ENCODE results near the gene SNRNP48. TPM values are rescaled to one million over a fixed set of nuclear protein-coding genes. Genes with fewer than 3 reads are reported as not detected.

Gene SNRNP48
- total and polyA plus RNA-seq, 2 of the 4 experiments (the other 2 are of a cell fraction): 5.2 to 6.2 TPM

- CTCF ChIA-PET: no interaction called here
- H2AFZ ChIP-seq (replicated peaks; ENCODE audit: low read length, poor library complexity): no peak overlapping the region
- DNase-seq (peak; percentile 27), ATAC-seq (ENCODE audit: low read depth) (no peak)
- H4K8ac ChIP-seq (ENCODE audit: low read depth in 2 of 2, low read length in 2 of 2): no peak overlapping the region
- no peak overlapping the region for H2BK5ac ChIP-seq (ENCODE audit: low read depth, low read length, poor library complexity, severe bottlenecking)
- no peak overlapping the region for H3K4me3 ChIP-seq (ENCODE audit: insufficient read depth, low read depth, low read length)
- no peaks in the 10 kb centered on the region for H3K9me3 ChIP-seq (ENCODE audit: control insufficient read depth, insufficient read depth, low read length)
- no peak overlapping the region for H3K9ac ChIP-seq (ENCODE audit: low read depth, low read length)
- no peak overlapping the region for H2AK9ac ChIP-seq (replicated peaks; ENCODE audit: low read depth, low read length, poor library complexity)
- H2BK20ac ChIP-seq (ENCODE audit: low read depth, low read length): no peak overlapping the region
- dilution Hi-C loops (cut with HindIII; ENCODE audit: low sequenced_read_pairs, unreplicated experiment): no loop called here
- no peaks in the 10 kb centered on the region for H3K4me1 ChIP-seq (ENCODE audit: control insufficient read depth, insufficient read depth, low read length)
- no peaks in the 10 kb centered on the region for H3K79me1 ChIP-seq (ENCODE audit: low read depth in 1 of 2, low read length in 2 of 2)
- no peak overlapping the region for H4K91ac ChIP-seq (ENCODE audit: insufficient read depth, low read depth, low read length)
- no peak overlapping the region for H3K14ac ChIP-seq (replicated peaks; ENCODE audit: low read depth, low read length)
- H3K4me2 ChIP-seq (ENCODE audit: low read depth, low read length): no peak overlapping the region
- H3K4ac ChIP-seq (ENCODE audit: low read depth, low read length): no peak overlapping the region
- intact Hi-C loops (cut with micrococcal nuclease): no loop called here
- no peak overlapping the region for H3K23ac ChIP-seq (ENCODE audit: low read depth, low read length)
- no peak overlapping the region for H4K5ac ChIP-seq (ENCODE audit: low read depth, low read length)
- no peaks in the 10 kb centered on the region; the same call in 1 of the 2 replicates for H3K27me3 ChIP-seq (ENCODE audit: control insufficient read depth, insufficient read depth, low read length)
- no peak overlapping the region for H3K18ac ChIP-seq (ENCODE audit: low read depth, low read length)
- TF ChIP-seq CTCF (conservative IDR thresholded peaks at IDR 0.05; ENCODE audit: low read depth, low read length) (no peak), RFX5 (IDR thresholded peaks at IDR 0.05; ENCODE audit: low read depth, low read length) (no peak), FOS (IDR thresholded peaks at IDR 0.05; ENCODE audit: low read depth, low read length) (no peak), MAZ (IDR thresholded peaks at IDR 0.05; ENCODE audit: borderline replicate concordance, low read depth, low read length) (no peak), ELK1 (IDR thresholded peaks at IDR 0.05; ENCODE audit: borderline replicate concordance, low read depth, low read length) (no peak), CHD1 (IDR thresholded peaks at IDR 0.05; ENCODE audit: low read depth, low read length) (no peak), NFE2L2 (IDR thresholded peaks at IDR 0.05; ENCODE audit: low read depth, low read length) (no peak), POLR2A (IDR thresholded peaks at IDR 0.05; ENCODE audit: low read depth, low read length) (no peak), BHLHE40 (IDR thresholded peaks at IDR 0.05; ENCODE audit: low read depth, low read length) (no peak), RCOR1 (IDR thresholded peaks at IDR 0.05; ENCODE audit: insufficient replicate concordance, low read length) (no peak), MAFK (IDR thresholded peaks at IDR 0.05; ENCODE audit: low read depth, low read length) (no peak), SMC3 (IDR thresholded peaks at IDR 0.05; ENCODE audit: low read depth, low read length) (no peak), CEBPB (IDR thresholded peaks at IDR 0.05; ENCODE audit: low read depth, low read length) (no peak), MXI1 (IDR thresholded peaks at IDR 0.05; ENCODE audit: borderline replicate concordance, low read depth, low read length) (no peak)
- no peak overlapping the region for H2AK5ac ChIP-seq (ENCODE audit: low read depth, low read length)
- no peak overlapping the region for H2BK120ac ChIP-seq (ENCODE audit: low read depth, low read length)
- no peak overlapping the region for H3K56ac ChIP-seq (ENCODE audit: extremely low read depth, insufficient read depth, low read length)
- no peak overlapping the region for H3K27ac ChIP-seq (ENCODE audit: insufficient read depth, low read length)
- H3K36me3 ChIP-seq (ENCODE audit: control insufficient read depth, insufficient read depth, low read length): peaks cover 6% of the 10 kb centered on the region; the same call in 1 of the 2 replicates
- 0 out of 2 replicates have a peak, but pooled peaks cover 3% of the 10 kb centered on the region for H3K9me1 ChIP-seq (ENCODE audit: insufficient read depth, low read length)
- in situ Hi-C loops (cut with MboI; ENCODE audit: low sequenced_read_pairs): no loop called here
- no TSS peak for BruUV-seq (replicated peaks)
- 80% methylated on average over 9 of the region's 19 CpGs; no CpG with 5 or more reads in 1 of the 2 experiments for WGBS, 2 experiments (ENCODE audit: extremely low coverage in 2 of 2, insufficient read length in 1 of 2)
- POLR2A ChIA-PET (ENCODE audit: unreplicated experiment): no interaction called here
- H2BK15ac ChIP-seq (ENCODE audit: low read depth, low read length): no peak overlapping the region
- H4K20me1 ChIP-seq (ENCODE audit: insufficient read depth, low read length): no peaks in the 10 kb centered on the region
These were observed 28.6 kb upstream of the SNRNP48 start for GRCh38 chr6:7561153-7561964.
